DMS 273 treated with DMSO at 0.1 percent for 48 hours (cell line): ENCODE measurements around the gene MRPS30.
"Not testable (repeated sequence)": the region's sequence is repeated elsewhere in the genome, so short reads cannot be mapped to it uniquely, and the experiment has no call there.

Experiments
- DNase-seq: peaks from one replicate; lab custom pipeline; 2025; lab: John Stamatoyannopoulos, UW

Gene MRPS30

DNA sequence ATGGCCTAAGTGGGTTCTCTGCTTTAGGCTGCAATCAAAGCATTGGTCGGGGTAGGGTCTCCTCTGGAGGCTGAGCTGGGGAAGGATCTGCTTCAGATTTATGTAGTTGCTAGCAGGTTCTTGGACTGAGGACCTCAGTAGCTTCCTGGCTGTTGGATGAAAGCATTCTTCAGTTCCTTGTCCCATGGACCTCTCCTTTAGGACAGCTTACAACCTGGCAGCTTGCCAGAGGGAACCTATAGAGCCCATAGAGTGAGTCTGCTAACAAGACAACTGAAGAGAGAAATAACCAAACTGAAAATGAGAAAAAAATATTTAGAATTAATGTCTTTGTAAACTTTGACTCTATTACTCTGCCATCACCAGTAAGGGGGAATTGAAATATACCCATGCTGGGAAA is 12.4 kb downstream of the MRPS30 start:
- DNase-seq: no peak

DNA sequence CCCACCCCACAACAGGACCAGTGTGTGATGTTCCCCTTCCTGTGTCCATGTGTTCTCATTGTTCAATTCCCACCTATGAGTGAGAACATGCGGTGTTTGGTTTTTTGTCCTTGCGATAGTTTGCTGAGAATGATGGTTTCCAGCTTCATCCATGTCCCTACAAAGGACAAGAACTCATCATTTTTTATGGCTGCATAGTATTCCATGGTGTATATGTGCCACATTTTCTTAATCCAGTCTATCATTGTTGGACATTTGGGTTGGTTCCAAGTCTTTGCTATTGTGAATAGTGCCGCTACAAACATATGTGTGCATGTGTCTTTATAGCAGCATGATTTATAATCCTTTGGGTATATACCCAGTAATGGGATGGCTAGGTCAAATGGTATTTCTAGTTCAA is 15.9 kb downstream of the MRPS30 start:
- DNase-seq: not testable (repeated sequence)

DNA sequence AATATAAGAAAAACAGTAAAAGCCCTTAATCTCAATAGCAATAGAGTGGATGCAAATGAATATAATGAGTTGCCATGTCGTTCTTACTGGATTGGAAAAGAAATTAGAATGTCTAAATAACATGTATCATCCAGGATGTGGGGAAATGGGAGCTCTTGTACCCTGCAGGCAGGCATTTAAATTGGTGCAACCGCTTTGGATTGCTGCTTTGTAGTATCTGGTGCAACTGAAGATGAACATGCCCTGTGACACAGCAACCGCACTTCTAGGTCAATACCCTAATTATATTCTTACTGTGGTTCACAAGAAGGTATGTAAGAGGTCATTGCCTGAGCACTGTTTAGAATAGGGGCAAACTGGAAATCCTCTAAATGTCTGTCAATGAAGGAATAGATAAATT is 18.9 kb downstream of the MRPS30 start:
- no peak for DNase-seq

DNA sequence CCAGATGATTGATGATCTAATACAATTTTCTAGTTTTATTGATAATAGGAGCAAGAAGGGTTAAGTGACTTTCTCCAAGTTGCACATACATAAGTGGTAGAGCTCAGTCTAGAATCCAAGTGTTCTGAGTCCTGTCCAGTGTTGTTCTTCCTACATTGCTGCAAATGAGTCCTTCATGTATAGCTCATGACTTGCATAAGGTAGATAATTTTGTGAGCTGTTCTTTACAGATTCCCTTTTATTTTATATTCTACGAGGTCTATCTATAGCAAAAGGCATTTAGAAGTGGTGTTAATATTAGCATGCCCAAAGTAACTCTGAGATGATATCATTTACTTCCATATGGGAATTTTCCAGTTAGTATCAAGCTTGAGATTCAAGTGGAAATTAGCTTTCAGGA is 20.0 kb downstream of the MRPS30 start:
- no peak for DNase-seq

DNA sequence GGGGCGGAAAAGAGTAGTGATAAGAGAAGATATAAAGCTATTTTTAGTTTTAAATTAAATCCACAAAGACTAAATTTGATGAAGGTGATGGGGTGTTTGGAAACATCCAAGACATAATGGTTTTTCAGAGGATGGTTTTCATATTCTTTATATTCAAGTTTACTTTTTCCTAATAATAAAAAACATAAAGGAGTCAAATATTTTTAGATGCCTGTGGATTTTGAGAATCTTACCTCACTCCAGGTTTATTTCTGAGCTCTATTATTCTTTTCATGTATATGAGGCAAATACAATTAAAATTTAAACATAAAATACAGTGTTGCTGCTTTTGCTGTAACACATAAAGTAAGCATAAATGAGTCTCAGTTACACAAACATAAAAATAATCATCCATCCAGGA is 22.2 kb downstream of the MRPS30 start:
- no peak for DNase-seq

DNA sequence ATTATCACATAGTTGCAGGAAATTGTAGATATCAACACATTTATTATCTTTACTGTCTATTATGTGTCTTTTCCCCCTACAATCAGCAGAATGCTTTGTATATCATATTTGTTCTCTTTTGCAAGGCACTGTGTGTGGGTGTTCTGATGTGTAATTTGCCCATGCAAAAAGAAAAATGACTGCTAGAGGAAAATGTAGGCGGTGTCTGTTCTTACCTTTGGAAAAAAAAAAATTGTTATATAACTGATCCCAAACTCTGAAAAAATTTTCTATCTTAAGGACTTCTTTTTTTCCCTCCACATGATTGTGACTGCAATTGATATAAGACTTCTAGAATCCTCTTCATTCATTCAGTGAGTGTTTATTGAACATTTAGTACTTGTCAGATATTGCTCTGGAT is 24.5 kb downstream of the MRPS30 start:
- DNase-seq: no peak

DNA sequence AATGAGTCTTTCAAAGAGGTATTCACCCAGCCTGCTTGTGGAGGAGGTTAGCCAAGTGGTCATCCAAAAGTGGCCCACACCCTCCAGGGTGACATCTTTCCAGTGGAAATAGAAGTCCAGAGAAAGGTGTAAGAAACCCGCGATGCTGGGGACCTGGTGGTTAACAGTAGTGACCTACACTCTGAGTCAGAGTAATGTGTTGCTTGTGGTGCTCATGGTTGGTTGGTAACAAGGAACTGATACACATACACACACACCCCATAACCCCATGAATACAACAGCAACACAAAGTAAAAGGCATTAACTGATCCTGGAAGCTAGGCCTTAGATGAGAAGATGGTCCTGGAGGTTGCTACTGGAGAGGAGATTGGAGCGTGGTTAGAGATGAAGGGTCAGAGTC is 26.9 kb downstream of the MRPS30 start:
- DNase-seq: no peak

DNA sequence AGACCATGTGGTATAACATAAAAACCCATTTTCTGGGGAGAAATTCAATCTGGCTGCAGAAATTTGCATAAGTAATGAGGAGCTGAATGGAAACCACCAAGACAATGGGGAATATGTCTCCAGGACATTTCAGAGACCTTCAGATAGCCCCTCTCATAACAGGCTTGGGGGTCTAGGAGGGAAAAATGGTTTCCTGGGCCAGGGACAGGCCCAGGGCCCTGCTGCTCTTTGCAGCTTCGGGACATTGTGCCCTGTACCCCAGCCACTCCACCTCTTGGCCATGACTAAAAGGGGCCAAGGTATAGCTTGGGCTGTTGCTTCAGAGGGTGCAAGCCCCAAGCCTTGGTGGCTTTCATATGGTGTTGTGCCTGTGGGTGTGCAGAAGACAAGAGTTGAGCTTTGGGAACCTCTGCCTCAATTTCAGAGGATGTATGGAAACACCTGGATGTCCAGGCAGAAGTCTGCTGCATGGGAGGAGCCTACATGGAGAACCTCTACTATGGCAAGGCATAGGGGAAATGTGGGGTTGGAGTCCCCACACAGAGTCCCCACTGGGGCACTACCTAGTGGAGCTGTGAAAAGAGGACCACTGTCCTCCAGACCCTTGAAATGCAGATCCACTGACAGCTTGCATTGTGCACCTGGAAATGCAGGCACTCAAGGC is 30.4 kb downstream of the MRPS30 start:
- DNase-seq: no peak

DNA sequence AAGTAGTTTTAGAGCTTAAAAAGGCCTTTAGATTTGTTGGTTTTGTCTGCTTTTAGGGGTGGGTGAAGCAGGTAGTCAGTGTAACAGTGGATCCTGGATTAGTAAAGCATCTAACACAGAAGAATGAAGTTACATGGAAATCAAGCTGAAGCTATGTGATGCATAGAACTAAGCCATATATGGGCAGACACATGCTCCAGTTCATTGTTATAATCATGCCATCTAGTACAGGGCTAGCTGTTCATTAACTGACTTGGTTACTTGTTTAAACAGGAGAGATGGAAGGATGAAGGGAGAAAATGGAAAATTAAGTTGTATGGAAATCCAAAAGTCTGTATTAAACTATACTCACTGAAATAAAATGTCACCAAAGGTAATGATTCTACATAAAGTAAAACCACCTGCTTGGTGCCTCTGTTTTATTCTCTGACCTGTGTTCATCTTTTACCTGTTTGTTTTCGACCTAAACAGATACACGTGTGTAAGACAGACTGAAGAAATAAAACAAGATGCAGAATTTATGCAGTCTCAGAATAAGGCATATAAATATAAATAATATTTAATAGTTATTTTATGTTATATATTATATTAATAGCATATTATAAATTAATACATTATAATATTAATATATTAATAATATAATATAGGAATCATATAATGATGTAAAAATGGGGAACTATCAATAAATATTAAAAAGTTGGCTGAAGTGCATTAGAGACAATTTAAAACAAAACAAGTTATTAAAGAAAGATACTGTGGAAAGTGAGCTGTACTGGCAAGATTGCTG is 33.9 kb downstream of the MRPS30 start:
- no peak for DNase-seq

DNA sequence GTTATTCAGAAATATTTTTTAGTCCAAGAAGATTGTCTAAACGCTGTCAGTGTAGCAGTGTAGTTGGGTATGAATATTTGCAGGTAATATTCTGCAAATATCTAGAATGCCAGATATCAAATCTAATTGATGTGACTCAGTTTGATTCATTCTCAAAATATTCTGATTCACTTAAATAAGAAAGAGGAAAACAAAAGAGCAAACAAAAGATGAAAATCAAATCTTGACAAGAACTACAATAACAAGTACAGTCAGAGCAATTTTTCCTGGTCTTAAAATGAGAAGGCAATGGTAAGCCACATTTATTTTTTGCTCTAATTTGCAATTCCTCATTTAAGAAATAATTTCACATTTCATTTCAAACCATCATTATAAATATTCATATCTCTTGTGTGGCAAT is 36.0 kb downstream of the MRPS30 start:
- no peak for DNase-seq

DNA sequence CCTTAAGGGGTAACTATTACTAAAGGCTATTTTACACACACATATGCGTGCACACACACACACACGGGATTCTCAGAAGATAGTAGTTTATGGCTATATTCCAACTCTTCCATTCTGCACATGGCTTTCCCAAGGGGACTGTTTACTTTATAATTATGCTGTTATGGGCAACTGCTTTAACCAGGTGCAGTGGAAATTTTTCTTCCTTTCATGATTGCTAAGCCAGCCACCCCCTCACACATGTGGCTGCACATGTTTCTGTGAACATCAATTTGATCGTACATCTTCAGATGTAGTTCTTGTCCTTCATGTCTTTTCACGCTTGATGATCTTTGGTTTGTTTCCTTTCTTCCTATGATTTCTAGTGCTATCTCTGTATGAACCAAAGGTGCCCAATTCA is 37.0 kb downstream of the MRPS30 start:
- DNase-seq: no peak

DNA sequence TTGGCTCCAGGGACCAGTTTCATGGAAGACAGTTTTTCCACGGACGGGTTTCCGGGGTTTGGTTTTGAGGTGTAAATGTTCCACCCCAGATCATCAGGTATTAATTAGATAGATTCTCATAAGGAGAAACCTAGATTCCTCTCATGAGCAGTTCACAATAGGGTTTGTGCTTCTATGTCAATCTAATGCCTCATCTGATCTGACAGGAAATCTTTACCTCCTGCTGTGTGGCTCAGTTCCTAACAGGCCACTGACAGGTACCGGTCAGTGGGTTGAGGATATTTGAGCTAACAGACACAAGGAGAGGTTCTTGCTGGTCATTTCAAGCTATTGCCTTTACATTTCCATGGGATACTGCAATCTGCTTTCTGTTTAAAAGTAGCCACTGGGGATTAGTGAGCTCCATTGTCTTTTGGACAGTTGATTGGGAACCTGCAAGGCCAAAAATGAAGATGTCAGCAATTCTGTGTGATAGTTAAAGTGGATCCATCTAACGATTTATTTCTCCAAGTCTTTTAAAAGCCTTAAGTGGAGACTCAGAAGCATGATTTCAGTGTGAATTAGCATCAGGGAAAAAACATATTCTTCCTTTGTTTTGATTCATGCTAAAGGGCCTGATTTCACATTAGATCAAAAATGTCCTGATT is 38.6 kb downstream of the MRPS30 start:
- no peak for DNase-seq

DNA sequence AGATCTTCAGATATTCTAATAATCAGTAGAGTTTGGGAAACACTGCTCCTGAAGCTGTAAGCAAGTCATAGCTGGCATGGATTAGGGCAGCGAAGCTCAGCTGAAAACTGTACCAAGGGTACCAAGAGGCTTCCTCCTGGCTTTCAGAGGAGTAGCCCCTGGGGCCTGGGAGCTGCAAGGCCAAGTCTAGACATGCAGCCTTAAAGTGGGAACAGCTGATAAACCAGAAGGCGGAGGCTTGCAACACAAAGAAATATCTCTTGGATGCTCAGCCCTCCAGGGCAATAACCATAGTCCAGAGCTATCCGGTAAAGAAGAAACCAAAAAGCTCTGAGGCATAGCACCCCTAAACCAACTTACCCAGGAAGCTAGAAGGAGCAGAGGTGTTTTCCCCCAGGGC is 51.5 kb downstream of the MRPS30 start:
- DNase-seq: no peak

DNA sequence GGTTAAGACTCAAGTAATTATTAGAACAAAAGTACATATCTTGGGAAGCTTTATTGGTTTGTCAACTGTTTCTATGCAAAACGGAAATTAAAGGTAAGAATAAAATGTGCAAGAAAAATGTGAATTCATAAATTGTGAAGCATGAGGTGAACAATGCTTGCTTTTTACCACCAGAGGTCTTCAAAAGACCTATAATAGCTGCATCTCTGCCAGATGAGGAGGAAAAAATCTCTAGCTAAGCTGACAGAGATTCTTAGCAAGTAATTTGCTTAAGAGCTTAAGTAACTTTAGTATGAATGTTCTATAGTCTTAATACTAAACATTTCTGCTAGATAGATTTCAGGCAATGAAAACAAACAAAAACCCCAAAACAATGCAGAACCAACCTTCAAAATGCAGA is 54.1 kb downstream of the MRPS30 start:
- DNase-seq: no peak
